CD8-positive, alpha-beta memory T cell (primary cell): ENCODE results near the gene CCN6. TPM values are rescaled to one million over a fixed set of nuclear protein-coding genes. Genes with fewer than 3 reads are reported as not detected.
A peak's percentile ranks its signal among the peaks of the same experiment; 100 is the strongest.
"Not testable (repeated sequence)": the region's sequence is repeated elsewhere in the genome, so short reads cannot be mapped to it uniquely, and the experiment has no call there.

ENCODE experiments used
- CTCF ChIA-PET: fragments of 350-600 bp; sonication (Branson Sonifier 250); formaldehyde crosslinking; loops from one replicate; lab custom pipeline; 2021; ENCODE audit warnings: antibody characterized with exemption; lab: Charles Lee
- POLR2A ChIA-PET: fragments of 350-600 bp; sonication (Branson Sonifier 250); formaldehyde crosslinking; loops from one replicate; lab custom pipeline; 2021; ENCODE audit warnings: antibody characterized with exemption; lab: Charles Lee
- DNase-seq, 5 donors: peaks; one replicate each; pipeline versions ENCODE4 v3.0.0 to v3.0.0-alpha.2; 2020 to 2022; ENCODE audit warnings: mixed read lengths in 1 of 5
- H3K27ac ChIP-seq: one replicate; pipeline ENCODE4 v1.7.0; 2013; ENCODE audit warnings: low read depth, mild to moderate bottlenecking, low read length, moderate library complexity
- H3K27me3 ChIP-seq: 2 replicates; pipeline ENCODE4 v1.7.0; 2013; ENCODE audit warnings: low read length, mild to moderate bottlenecking; ENCODE audit not compliant: insufficient read depth, poor library complexity, severe bottlenecking
- H3K36me3 ChIP-seq: 2 replicates; pipeline ENCODE4 v1.7.0; 2013; ENCODE audit warnings: mild to moderate bottlenecking, low read length, moderate library complexity; ENCODE audit not compliant: insufficient read depth
- H3K4me1 ChIP-seq: 2 replicates; pipeline ENCODE4 v1.7.0; 2013; ENCODE audit warnings: mild to moderate bottlenecking, low read length, moderate library complexity; ENCODE audit not compliant: insufficient read depth
- H3K4me3 ChIP-seq: 2 replicates; pipeline ENCODE4 v1.7.0; 2013; ENCODE audit warnings: mild to moderate bottlenecking, low read length
- H3K9me3 ChIP-seq: 2 replicates; pipeline ENCODE4 v1.7.0; 2013; ENCODE audit warnings: mild to moderate bottlenecking, low read length
- H3K27ac Mint-ChIP-seq, 8 donors: one replicate each; pipeline ENCODE4 v1.8.0; 2020 to 2021; ENCODE audit warnings: mixed read lengths in 8 of 8, mild to moderate bottlenecking in 6 of 8, inconsistent platforms in 3 of 8, moderate library complexity in 3 of 8
- H3K27me3 Mint-ChIP-seq, 2 donors: one replicate each; pipeline ENCODE4 v1.8.0; 2020 to 2021; ENCODE audit warnings: mixed read lengths in 2 of 2, mild to moderate bottlenecking in 1 of 2, moderate library complexity in 1 of 2
- H3K36me3 Mint-ChIP-seq, 3 donors: one replicate each; pipeline ENCODE4 v1.8.0; 2020 to 2021; ENCODE audit warnings: mixed read lengths in 3 of 3, inconsistent platforms in 1 of 3, mild to moderate bottlenecking in 1 of 3
- H3K4me1 Mint-ChIP-seq, 3 donors: one replicate each; pipeline ENCODE4 v1.8.0; 2020 to 2021; ENCODE audit warnings: mixed read lengths in 3 of 3, inconsistent platforms in 1 of 3, mild to moderate bottlenecking in 1 of 3
- H3K4me3 Mint-ChIP-seq, 7 donors: one replicate each; pipeline ENCODE4 v1.8.0; 2020 to 2021; ENCODE audit warnings: mixed read lengths in 7 of 7, mild to moderate bottlenecking in 6 of 7, moderate library complexity in 4 of 7, inconsistent platforms in 2 of 7
- H3K9me3 Mint-ChIP-seq, 5 donors: one replicate each; pipeline ENCODE4 v1.8.0; 2020 to 2022; ENCODE audit warnings: mixed read lengths in 5 of 5, mild to moderate bottlenecking in 3 of 5, moderate library complexity in 2 of 5, inconsistent platforms in 1 of 5
- polyA plus RNA-seq: library from polyadenylated mRNA; unstranded; fragments of 300-500 nt; fragmentation: Illumina TruSeq; gene quantifications from one replicate; pipeline ENCODE4 v1.2.3, GENCODE V29; 2021
- total RNA-seq, 2 experiments: library from RNA; stranded (reverse); gene quantifications; one replicate each; pipeline ENCODE4 v1.2.3, GENCODE V29; 2021

The CCN6 gene
- total and polyA plus RNA-seq, 3 experiments from 2014 or later: 0.15 TPM; not detected in 2

DNA sequence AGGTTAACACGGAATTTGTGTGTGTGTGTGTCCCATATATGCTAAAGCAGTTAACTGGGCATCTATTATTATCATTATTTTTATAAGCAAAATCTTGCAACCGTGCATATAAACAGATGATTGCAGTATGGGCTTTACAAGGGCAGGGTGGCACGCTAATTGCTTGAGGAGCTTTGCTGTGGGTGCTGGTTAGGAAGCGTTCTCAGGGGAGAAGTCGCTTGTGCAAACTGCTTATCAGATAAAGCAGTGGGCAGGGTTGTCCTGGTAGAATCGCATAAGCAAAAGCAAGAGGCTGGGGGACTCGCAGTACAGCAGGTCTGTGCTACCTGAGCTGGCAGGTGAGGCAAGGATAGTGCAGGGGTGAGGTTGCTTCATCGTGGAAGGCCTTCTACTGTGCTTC is 9.7 kb upstream of the CCN6 start:
- Histone ChIP-seq H3K36me3 (no peaks in the 10 kb centered on the region), H3K27me3 (no peaks in the 10 kb centered on the region), H3K4me3 (no peak overlapping the region), H3K27ac (no peak overlapping the region), H3K4me1 (peaks cover 12% of the 10 kb centered on the region), H3K9me3 (no peaks in the 10 kb centered on the region)
- ChIA-PET CTCF (interaction anchor here (1.0 to 8.1 kb wide), 15 partner anchors 12 to 1032 kb away, joined by 3 to 103 read pairs (median 10); a partner anchor contains a TSS), POLR2A (interaction anchor here (1.1 to 1.3 kb wide), 2 partner anchors 332 to 785 kb away, joined by 9 read pairs; a partner anchor contains a TSS)
- H3K4me1 Mint-ChIP-seq: peaks cover 9 to 20% (median 18%) of the 10 kb centered on the region in 3 donors
- H3K36me3 Mint-ChIP-seq: peaks cover 0 to 4% (median 0%) of the 10 kb centered on the region in 3 donors
- H3K4me3 Mint-ChIP-seq: peak overlapping the region in 4 of 7 donors; percentile 44 to 97 (median 62)
- peak overlapping the region in 7 of 8 donors; percentile 70 to 100 (median 99) for H3K27ac Mint-ChIP-seq
- no peaks in the 10 kb centered on the region for H3K9me3 Mint-ChIP-seq
- no peak for DNase-seq
- H3K27me3 Mint-ChIP-seq: peaks cover 0 to 2% of the 10 kb centered on the region in 2 donors

DNA sequence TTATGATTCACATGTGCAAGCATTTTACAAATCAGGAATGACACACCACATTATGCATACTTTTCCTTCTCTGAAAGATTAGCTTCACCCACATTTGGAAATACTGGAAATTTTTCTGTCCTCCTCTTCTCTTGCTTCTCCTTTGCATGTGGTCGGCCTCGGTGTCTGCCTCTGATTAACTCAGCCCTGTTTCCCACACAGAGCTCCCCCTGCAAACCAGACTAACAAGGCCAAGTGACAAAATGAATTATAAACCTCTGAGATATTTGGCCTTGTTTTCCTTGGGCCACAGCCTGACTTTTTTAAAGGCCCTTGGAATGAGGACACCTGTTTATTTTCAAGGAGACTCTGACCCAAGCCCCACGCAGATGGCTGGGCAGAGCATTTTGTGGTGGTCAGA is 9.0 kb upstream of the CCN6 start:
- Histone ChIP-seq H3K36me3 (no peaks in the 10 kb centered on the region), H3K4me1 (peaks cover 12% of the 10 kb centered on the region), H3K27ac (no peak overlapping the region), H3K4me3 (no peak overlapping the region), H3K9me3 (no peaks in the 10 kb centered on the region), H3K27me3 (no peaks in the 10 kb centered on the region)
- Mint-ChIP-seq H3K9me3 (no peaks in the 10 kb centered on the region), H3K36me3 (peaks cover 0 to 4% (median 0%) of the 10 kb centered on the region in 3 donors), H3K27me3 (peaks cover 0 to 2% of the 10 kb centered on the region in 2 donors), H3K4me1 (peaks cover 9 to 18% (median 17%) of the 10 kb centered on the region in 3 donors), H3K27ac (peak overlapping the region in 2 of 8 donors; percentile 67 to 100), H3K4me3 (peak overlapping the region in 1 of 7 donors; percentile 46)
- ChIA-PET POLR2A (no interaction called here), CTCF (interaction anchor here (1.0 to 8.1 kb wide), 14 partner anchors 11 to 1033 kb away, joined by 3 to 103 read pairs (median 8); a partner anchor contains a TSS)
- DNase-seq: no peak

DNA sequence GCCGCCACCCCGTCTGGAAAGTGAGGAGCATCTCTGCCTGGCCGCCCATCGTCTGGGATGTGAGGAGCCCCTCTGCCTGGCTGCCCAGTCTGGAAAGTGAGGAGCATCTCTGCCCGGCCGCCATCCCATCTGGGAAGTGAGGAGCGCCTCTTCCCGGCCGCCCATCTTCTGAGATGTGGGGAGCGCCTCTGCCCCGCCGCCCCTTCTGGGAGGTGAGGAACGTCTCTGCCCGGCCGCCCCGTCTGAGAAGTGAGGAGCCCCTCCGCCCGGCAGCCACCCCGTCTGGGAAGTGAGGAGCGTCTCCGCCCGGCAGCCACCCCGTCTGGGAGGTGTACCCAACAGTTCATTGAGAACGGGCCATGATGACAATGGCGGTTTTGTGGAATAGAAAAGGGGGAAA is 6.4 kb upstream of the CCN6 start:
- POLR2A ChIA-PET, H3K9me3 ChIP-seq, H3K27me3 Mint-ChIP-seq, H3K27ac Mint-ChIP-seq, H3K4me3 ChIP-seq, H3K27me3 ChIP-seq, H3K36me3 ChIP-seq, H3K36me3 Mint-ChIP-seq, DNase-seq, CTCF ChIA-PET, H3K4me1 ChIP-seq, H3K27ac ChIP-seq, H3K4me3 Mint-ChIP-seq, H3K9me3 Mint-ChIP-seq: not testable (repeated sequence)
- peaks cover 8 to 12% (median 9%) of the 10 kb centered on the region in 3 donors for H3K4me1 Mint-ChIP-seq

DNA sequence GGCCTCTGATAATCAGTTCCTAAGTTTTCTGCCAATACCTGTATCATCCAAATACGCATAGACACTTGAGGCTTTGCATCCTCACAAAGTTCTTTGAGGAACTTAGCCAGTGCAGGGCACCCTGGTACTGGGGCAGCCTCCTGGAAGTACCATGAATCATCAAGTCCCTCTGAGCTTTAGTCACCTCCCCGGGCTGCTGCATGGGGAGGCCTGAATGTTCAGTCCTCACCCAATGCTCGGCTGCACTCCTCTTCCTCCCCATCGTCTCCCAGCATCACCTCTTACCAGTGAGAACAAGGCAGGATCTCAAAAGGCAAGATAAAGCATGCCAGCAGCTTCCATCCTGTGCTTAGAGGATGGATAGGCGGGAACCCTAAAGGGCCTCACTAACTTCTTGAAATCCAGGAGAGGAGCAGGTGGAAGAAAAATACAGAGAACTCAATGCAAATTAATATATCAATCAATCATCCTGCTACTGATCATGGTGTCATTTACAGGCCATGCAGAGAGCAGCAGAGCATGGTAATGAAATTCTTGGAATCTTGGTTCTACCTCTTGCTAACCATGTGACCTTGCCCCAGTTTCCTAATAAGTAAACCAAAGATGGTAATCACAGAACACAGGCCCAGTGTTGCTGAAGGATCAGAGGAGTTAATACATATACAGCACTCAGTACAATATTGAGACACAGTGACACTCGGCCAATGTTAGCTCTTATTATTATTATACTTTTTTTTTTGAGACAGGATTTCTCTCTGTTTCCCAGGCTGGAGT is 4.7 kb upstream of the CCN6 start:
- no peaks in the 10 kb centered on the region for H3K27me3 ChIP-seq
- CTCF ChIA-PET: interaction anchor here (1.3 to 2.4 kb wide), 2 partner anchors 37 to 39 kb away, joined by 3 to 12 read pairs; no protein-coding TSS in a partner anchor
- no peaks in the 10 kb centered on the region for H3K9me3 ChIP-seq
- H3K4me1 ChIP-seq: no peaks in the 10 kb centered on the region
- no peak overlapping the region for H3K4me3 Mint-ChIP-seq
- H3K4me3 ChIP-seq: no peak overlapping the region
- H3K27ac Mint-ChIP-seq: peak overlapping the region in 1 of 8 donors; percentile 51
- H3K4me1 Mint-ChIP-seq: no peaks in the 10 kb centered on the region
- DNase-seq: no peak
- peaks cover 0 to 9% of the 10 kb centered on the region in 2 donors for H3K27me3 Mint-ChIP-seq
- POLR2A ChIA-PET: interaction anchor here (0.6 kb wide), 1 partner anchor 113 kb away, joined by 5 read pairs; no protein-coding TSS in a partner anchor
- H3K36me3 Mint-ChIP-seq: no peaks in the 10 kb centered on the region
- H3K36me3 ChIP-seq: no peaks in the 10 kb centered on the region
- no peak overlapping the region for H3K27ac ChIP-seq
- no peaks in the 10 kb centered on the region for H3K9me3 Mint-ChIP-seq

DNA sequence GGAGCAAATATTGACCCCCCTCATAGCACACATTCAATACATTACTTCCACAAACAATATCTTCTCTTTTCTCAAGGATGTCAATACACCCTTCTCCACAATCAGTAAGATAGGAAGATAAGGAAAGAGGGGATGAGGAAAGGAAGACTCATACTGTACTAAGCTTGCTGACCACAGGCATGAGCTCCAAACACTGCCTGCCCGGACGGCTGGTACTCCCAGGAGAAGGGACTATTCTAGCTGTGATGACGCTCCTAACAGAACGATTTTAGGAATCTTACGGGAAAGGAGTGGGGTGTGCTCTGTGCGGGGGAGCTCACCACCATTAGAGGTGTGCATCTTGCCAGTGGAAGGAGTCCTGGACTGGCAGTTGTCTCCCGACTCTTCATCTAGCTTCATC is 3.9 kb upstream of the CCN6 start:
- Mint-ChIP-seq H3K4me3 (no peak overlapping the region), H3K9me3 (no peaks in the 10 kb centered on the region), H3K27ac (no peak overlapping the region), H3K4me1 (no peaks in the 10 kb centered on the region), H3K36me3 (no peaks in the 10 kb centered on the region), H3K27me3 (peaks cover 1 to 9% of the 10 kb centered on the region in 2 donors)
- H3K4me3 ChIP-seq: no peak overlapping the region
- DNase-seq: no peak
- H3K36me3 ChIP-seq: no peaks in the 10 kb centered on the region
- no peaks in the 10 kb centered on the region for H3K9me3 ChIP-seq
- no peak overlapping the region for H3K27ac ChIP-seq
- no peaks in the 10 kb centered on the region for H3K27me3 ChIP-seq
- CTCF ChIA-PET: interaction anchor here (1.0 to 2.4 kb wide), 4 partner anchors 37 to 790 kb away, joined by 3 to 12 read pairs (median 3); a partner anchor contains a TSS
- H3K4me1 ChIP-seq: no peaks in the 10 kb centered on the region
- POLR2A ChIA-PET: no interaction called here

DNA sequence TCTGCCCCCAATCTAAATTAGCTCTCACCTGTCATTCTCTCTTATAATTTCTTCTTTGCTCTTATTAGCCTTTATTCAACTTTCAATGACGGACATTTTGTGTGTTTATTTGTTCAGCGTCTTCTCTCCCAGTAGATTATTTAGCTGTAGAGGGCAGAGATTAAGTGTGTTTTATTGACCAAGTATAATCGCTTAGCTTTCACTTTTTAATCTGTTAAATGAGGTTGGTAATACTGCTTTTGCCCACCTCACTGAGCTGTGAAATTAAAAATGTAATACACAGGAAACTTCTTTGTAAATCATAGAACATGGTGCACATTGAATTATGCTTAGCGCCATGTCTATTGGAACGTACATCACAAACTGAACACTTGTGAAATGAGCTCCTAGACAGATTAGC is 3.5 kb upstream of the CCN6 start:
- no peak for DNase-seq
- Histone ChIP-seq H3K36me3 (no peaks in the 10 kb centered on the region), H3K4me3 (no peak overlapping the region), H3K4me1 (no peaks in the 10 kb centered on the region), H3K9me3 (no peaks in the 10 kb centered on the region), H3K27ac (no peak overlapping the region), H3K27me3 (no peaks in the 10 kb centered on the region)
- ChIA-PET POLR2A (no interaction called here), CTCF (interaction anchor here (1.0 to 2.4 kb wide), 4 partner anchors 36 to 791 kb away, joined by 3 to 12 read pairs (median 3); a partner anchor contains a TSS)
- H3K9me3 Mint-ChIP-seq: no peaks in the 10 kb centered on the region
- H3K27me3 Mint-ChIP-seq: peaks cover 4 to 12% of the 10 kb centered on the region in 2 donors
- H3K4me3 Mint-ChIP-seq: no peak overlapping the region
- H3K4me1 Mint-ChIP-seq: no peaks in the 10 kb centered on the region
- H3K36me3 Mint-ChIP-seq: no peaks in the 10 kb centered on the region
- no peak overlapping the region for H3K27ac Mint-ChIP-seq

DNA sequence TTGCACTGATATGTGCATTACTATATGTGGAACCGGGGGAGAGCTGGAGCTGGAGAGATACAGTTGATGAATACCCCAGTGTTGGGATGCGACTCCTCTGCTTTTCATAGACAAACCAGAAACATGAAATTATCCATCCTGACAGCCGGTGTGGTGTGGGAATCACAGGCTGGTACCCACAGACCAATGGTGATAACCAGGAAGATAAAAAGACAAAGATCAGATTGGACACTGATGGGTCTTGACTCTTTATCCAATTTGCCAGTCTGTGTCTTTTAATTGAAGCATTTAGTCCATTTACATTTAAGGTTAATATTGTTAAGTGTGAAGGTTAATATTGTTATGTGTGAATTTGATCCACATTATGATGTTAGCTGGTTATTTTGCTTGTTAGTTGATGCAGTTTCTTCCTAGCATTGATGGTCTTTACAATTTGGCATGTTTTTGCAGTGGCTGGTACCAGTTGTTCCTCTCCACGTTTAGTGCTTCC is 2.6 kb upstream of the CCN6 start:
- H3K27ac ChIP-seq, H3K36me3 ChIP-seq, H3K9me3 ChIP-seq, H3K27me3 ChIP-seq, POLR2A ChIA-PET, H3K4me1 ChIP-seq, H3K4me3 ChIP-seq, DNase-seq, H3K27ac Mint-ChIP-seq, H3K4me1 Mint-ChIP-seq, H3K4me3 Mint-ChIP-seq, H3K36me3 Mint-ChIP-seq, H3K9me3 Mint-ChIP-seq: not testable (repeated sequence)
- peaks cover 8 to 12% of the 10 kb centered on the region in 2 donors for H3K27me3 Mint-ChIP-seq
- CTCF ChIA-PET: interaction anchor here (2.4 kb wide), 1 partner anchor 41 kb away, joined by 12 read pairs; no protein-coding TSS in a partner anchor
